ENCODE results near the gene CAMK4.

Gene CAMK4

DNA sequence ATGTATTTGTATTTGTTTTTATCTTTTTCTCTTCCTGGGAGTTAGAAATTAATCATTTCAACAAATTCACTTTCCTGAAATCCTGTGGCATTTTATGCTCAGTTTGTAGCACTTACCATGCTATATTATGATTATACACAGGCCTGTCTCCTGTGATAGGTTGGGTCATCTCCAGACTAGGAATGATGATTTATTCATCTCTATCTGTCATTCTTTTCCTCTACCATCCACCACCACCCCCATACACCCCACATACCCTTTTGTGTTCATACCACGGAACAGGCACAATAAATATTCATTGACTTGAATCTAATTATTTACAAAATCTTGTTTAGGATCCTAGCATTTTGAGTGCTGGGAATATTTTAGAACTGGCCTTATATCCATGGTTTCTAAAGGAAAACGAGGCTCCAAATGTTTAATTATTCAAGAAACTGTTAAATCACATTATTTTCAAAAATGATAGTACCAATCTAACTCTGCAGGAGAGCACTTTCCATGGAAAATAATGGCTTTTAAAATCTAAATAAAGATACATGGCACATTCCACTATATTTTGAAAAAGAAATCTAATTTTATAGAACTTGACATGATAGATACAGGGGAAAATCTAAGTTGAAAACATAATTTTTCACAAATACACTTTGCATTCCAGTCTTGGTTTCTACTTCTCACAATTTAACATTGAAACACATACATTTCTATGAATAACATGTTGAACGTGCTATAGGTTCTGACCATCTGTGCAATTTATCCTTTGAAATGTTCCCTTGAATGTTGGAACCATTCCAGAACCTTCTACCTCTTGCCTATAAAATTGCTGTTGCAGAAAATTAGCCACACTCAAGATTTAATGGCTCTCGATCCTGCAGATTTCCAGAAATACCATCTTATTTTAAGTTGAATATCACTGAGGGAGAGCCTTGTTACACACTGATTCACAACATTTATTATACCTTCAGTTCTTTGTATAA is 198.8 kb downstream of the CAMK4 start:
- H3K4me1 ChIP-seq = no peaks in the 10 kb centered on the region
- H3K4me2 ChIP-seq (ENCODE audit: low read length) = no peak overlapping the region
- H3K4me3 ChIP-seq (ENCODE audit: low read depth, low read length) = no peak overlapping the region
- no peak overlapping the region for H3K9ac ChIP-seq
- no peaks in the 10 kb centered on the region for H3K79me2 ChIP-seq
- H3K27me3 ChIP-seq (ENCODE audit: control insufficient read depth, insufficient read depth, low read length) = no peaks in the 10 kb centered on the region
- no peak overlapping the region for H3K27ac ChIP-seq
- H3K9me3 ChIP-seq (ENCODE audit: control insufficient read depth, low read length) = no peaks in the 10 kb centered on the region
- TF ChIP-seq, protein P1, sequence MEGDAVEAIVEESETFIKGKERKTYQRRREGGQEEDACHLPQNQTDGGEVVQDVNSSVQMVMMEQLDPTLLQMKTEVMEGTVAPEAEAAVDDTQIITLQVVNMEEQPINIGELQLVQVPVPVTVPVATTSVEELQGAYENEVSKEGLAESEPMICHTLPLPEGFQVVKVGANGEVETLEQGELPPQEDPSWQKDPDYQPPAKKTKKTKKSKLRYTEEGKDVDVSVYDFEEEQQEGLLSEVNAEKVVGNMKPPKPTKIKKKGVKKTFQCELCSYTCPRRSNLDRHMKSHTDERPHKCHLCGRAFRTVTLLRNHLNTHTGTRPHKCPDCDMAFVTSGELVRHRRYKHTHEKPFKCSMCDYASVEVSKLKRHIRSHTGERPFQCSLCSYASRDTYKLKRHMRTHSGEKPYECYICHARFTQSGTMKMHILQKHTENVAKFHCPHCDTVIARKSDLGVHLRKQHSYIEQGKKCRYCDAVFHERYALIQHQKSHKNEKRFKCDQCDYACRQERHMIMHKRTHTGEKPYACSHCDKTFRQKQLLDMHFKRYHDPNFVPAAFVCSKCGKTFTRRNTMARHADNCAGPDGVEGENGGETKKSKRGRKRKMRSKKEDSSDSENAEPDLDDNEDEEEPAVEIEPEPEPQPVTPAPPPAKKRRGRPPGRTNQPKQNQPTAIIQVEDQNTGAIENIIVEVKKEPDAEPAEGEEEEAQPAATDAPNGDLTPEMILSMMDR (IDR thresholded peaks at IDR 0.05) = no peak
- no peaks in the 10 kb centered on the region for H3K36me3 ChIP-seq (ENCODE audit: control insufficient read depth, insufficient read depth, low read length)
- H2AFZ ChIP-seq = no peak overlapping the region

DNA sequence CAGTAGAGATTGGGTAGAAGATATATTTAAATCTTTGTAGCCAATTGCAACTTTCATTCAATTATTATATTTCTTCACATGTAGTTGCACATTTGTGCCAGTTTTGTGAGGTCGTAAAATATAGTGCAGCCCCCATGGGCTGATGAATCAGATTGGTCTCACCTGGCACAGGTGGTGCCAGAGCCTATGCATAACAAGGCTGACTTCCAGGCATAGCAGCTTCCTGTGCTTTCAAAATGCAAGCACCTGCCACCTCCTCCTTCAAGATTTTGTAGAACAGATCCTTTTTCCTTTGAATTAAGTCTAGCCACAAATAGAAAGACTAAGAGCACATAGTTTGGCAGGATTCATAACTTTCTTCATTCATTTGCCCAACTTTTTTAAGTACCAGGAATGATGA is 201.0 kb downstream of the CAMK4 start:
- H3K9me3 ChIP-seq (ENCODE audit: control insufficient read depth, low read length) = no peaks in the 10 kb centered on the region
- TF ChIP-seq, protein P1 (IDR thresholded peaks at IDR 0.05) = no peak
- no peak overlapping the region for H3K4me3 ChIP-seq (ENCODE audit: low read depth, low read length)
- H3K27me3 ChIP-seq (ENCODE audit: control insufficient read depth, insufficient read depth, low read length) = no peaks in the 10 kb centered on the region
- no peak overlapping the region for H3K27ac ChIP-seq
- H3K9ac ChIP-seq = no peak overlapping the region
- H2AFZ ChIP-seq = no peak overlapping the region
- no peaks in the 10 kb centered on the region for H3K4me1 ChIP-seq
- H3K79me2 ChIP-seq = no peaks in the 10 kb centered on the region
- no peaks in the 10 kb centered on the region for H3K36me3 ChIP-seq (ENCODE audit: control insufficient read depth, insufficient read depth, low read length)
- H3K4me2 ChIP-seq (ENCODE audit: low read length) = no peak overlapping the region

DNA sequence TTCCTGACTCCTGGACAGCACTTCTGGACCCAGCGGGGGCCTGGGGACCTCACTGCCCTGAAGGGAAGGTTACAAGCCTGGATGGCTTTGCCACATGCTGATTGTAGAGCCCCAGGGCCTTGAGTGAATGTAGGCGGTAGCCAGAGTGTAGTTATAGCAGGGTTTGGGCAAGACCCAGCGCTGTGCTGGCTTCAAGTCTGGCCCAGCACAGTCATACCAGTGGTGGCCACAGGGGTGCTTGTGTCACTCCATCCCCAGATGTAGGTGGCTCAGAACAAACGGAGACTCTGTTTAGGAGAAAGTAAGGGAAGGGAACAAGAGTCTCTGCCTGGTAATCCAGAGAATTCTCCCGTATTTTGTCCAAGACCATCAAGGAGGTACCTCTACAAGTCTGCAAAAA is 203.6 kb downstream of the CAMK4 start:
- Histone ChIP-seq H3K27ac (no peak overlapping the region), H3K4me3 (ENCODE audit: low read depth, low read length) (no peak overlapping the region), H3K9me3 (ENCODE audit: control insufficient read depth, low read length) (no peaks in the 10 kb centered on the region), H3K36me3 (ENCODE audit: control insufficient read depth, insufficient read depth, low read length) (no peaks in the 10 kb centered on the region), H3K9ac (no peak overlapping the region), H3K27me3 (ENCODE audit: control insufficient read depth, insufficient read depth, low read length) (no peaks in the 10 kb centered on the region), H3K4me1 (no peaks in the 10 kb centered on the region), H3K4me2 (ENCODE audit: low read length) (no peak overlapping the region), H2AFZ (no peak overlapping the region), H3K79me2 (no peaks in the 10 kb centered on the region)
- TF ChIP-seq, protein P1 (IDR thresholded peaks at IDR 0.05) = no peak

DNA sequence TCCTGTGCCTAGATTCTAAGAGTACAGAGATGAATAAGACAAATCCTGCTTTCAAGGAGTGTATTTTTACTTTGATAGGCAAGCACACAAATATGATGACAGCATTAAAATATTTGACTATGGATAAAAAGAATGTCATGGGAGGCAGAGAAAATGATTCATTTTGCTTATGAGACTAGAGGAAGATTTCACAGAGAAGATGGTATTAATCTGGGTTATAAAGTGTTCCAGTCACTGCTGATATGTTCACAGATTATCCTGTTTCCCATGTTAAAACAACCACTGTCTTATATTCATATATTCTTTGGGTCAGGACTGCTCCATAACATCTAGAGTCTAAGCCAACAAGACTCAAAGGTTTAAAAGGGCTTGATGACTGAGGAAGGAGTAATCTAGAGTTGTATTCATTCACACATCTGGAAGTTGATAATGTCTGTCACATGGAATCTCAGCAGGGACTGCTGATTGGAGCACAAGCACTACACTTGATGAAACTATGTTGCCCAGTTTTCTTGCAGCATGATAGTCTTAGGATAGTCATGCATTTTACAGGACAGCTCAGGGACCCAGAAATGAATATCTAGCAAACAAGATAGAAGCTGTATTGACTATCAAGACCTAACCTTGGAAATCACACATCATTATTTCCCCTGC is 208.8 kb downstream of the CAMK4 start:
- Histone ChIP-seq H3K4me1 (no peaks in the 10 kb centered on the region), H3K27ac (no peak overlapping the region), H3K4me2 (ENCODE audit: low read length) (no peak overlapping the region), H3K27me3 (ENCODE audit: control insufficient read depth, insufficient read depth, low read length) (no peaks in the 10 kb centered on the region), H3K36me3 (ENCODE audit: control insufficient read depth, insufficient read depth, low read length) (no peaks in the 10 kb centered on the region), H3K9me3 (ENCODE audit: control insufficient read depth, low read length) (no peaks in the 10 kb centered on the region), H3K9ac (no peak overlapping the region), H3K4me3 (ENCODE audit: low read depth, low read length) (no peak overlapping the region), H3K79me2 (no peaks in the 10 kb centered on the region), H2AFZ (no peak overlapping the region)
- TF ChIP-seq, protein P1 (IDR thresholded peaks at IDR 0.05) = no peak
